HG03045 (cell line): Measurements from ENCODE around the gene CMTM8.
"Not testable (repeated sequence)": the region's sequence is repeated elsewhere in the genome, so short reads cannot be mapped to it uniquely, and the experiment has no call there.

Source experiments
- ATAC-seq: cut with Tn5 transposase; IDR thresholded peaks from one replicate; pipeline ENCODE4 v1.9.1; 2021; ENCODE audit warnings: mild to moderate bottlenecking, moderate library complexity; ENCODE audit not compliant: unreplicated experiment

CMTM8 gene, protein sequence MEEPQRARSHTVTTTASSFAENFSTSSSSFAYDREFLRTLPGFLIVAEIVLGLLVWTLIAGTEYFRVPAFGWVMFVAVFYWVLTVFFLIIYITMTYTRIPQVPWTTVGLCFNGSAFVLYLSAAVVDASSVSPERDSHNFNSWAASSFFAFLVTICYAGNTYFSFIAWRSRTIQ

DNA sequence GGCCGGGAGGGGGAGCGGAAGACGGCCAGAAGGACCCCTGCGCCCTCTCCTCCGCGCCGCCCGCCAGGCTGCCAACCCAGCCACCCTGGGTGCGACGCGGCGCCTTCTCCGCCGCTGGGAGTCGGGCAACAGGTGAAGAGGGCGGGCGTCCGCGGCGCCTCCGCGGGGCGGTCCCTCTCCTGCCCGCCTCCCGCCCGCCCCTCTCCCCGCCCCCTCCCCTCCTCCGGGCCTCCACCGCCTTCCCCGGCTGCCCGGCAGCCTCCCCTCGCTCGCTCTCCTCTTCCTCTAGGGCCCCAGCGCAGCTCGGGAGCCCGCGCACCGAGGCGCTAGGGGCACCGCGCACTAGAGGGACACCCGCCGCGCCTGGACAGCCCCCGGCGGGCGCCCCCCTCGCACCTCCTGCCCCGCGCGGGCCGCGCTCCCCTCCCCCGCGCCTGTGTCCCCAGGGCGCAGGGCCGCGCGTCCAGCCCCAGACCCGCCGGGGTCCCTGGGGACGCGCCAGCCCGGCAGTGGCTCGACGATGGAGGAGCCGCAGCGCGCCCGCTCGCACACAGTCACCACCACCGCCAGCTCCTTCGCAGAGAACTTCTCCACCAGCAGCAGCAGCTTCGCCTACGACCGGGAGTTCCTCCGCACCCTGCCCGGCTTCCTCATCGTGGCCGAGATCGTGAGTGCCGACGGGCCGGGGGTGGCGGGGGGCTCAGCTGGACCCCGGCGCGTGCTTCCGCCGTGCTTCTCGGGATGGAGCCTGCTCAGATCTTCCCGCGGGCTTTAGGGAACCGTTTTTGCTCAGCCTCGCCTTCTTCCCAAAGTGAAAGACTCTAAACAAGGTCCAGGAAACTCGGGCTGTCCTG lies at the start of gene CMTM8:
TSS of gene CMTM8 (plus strand) at position 228 of the 854 bp plus-strand sequence. CDS start at position 521, 293 bp downstream.
- ATAC-seq = peak; percentile 55

DNA sequence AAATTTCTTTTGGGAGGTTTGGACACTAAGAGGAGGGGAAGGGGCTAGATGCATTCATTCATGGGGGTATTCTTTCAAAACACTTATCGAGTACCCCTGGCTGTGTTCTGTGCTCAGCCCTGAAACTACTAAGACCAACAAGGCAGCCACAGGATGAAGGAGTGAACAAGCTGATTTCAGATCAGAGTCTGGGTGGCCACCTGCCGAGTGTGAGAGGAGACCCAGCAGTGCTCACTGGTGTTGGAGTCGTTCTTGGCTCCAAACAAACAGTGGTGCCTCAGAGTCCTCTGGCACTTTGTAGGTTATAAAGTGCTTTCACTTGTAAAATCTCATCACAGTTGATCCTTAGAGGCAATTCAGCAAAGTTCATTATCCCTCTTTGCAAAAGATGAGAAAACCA lies 48.8 kb upstream of the CMTM8 start:
- no peak for ATAC-seq

DNA sequence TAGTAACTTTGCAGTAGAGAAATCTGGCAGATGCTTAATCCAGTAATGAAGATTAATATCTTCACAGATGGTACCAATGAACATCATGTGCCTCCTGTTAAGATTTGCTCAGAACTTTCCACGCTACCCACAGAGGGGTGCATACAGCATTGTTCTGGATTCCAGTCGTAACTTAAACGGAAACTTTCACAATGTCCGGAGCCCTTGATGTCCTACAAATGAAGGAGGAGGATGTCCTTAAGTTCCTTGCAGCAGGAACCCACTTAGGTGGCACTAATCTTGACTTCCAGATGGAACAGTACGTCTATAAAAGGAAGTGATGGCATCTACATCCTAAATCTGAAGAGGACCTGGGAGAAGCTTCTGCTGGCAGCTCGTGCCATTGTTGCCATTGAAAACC lies 47.9 kb upstream of the CMTM8 start:
- ATAC-seq = not testable (repeated sequence)

DNA sequence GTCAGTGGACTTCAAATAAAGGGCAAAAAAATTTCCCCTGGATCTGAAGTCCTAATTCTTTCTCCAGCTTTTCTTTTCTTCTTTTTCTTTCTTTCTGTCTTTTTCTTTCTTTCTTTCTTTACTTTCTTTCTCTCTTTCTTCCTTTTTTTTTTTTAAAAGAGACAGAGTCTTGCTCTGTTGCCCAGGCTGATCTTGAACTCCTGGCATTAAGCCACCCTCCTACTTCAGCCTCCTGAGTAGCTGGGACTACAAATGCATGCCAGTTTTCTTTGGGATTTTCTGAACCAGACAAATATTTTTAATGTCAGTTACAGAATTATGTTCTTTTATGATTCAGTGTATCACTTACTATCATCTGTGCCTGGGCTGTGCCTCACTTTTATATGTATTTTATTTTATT lies 45.4 kb upstream of the CMTM8 start:
- no peak for ATAC-seq

DNA sequence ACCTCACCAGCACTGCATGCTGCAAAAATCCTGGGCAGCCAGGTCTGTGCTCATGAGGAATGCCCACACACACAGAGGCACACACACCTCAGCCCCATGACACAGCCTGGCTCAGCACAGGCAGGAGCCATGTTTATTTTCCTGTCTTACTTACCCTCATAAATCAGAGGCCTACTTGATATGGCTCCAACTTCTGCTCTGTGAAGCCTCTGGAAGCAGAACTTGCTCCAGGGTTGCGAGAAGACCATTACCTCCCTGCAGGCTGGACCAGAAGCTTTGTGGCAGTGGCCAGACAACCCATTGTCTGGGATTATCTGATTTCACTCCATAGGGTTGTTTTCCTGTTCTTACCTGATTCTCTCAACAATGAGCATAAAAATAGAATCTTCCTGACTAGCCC lies 43.8 kb upstream of the CMTM8 start:
- ATAC-seq = no peak

DNA sequence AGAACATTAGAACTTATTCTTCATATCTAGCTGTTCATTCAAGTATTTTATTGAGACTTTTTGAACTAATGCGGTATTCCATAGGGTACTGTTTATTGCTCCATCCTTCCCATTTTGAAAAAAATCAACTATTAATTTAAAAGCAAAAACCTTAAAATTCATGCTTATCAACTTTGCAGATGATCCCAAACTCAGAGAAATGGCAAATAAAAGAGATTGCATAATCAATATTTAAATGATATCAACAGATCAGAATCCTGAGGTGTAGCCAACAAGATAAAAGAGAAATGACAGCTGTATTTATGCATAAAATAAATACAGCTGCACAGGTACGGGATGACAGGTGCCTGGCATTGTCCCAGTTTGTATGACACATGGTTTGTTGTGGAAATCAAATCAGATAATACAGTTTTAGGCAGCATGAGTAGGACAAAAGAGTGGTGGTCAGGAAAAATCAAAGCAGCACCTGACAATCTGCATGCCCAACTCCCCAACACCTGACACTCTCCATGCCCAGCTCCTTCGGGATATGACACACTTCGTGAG lies 42.4 kb upstream of the CMTM8 start:
- no peak for ATAC-seq

DNA sequence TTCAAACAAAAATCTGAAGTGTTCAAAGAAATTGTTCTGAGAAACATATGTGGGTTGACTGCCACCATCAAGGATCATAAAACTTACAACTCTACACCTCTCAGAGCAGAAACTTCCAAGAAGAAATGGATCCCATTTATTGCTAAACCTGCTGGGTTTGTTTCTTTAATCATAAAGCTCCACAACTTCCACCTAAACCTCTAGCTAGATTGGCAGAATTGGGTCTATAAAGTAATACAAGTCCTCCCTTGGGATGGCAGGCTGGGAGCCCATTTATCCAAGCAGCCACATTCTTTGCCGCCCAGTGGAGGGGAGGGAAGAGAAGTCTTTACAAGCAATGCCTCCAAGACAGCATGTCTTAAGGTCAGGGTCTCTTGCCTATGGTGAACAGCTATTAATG lies 40.5 kb upstream of the CMTM8 start:
- no peak for ATAC-seq

DNA sequence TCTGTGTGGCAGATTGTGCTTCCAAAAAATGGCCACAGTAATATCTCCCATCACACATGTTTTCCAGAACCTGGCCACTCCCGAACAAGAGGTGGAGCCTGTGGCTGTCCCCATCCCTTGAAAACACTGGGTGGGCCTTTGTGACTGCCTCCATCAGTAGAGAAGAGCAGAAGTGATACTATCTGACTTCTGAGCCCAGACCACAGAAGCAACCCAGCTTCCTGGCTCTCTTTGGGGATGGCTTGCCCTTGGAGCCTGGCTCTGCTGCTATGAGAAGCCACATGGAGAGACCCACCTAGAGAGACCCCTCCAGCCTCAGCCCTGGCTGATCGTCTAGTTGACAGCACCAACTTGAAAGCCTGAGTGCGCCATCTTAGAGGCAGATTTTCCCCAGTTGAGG lies 39.8 kb upstream of the CMTM8 start:
- ATAC-seq = no peak

DNA sequence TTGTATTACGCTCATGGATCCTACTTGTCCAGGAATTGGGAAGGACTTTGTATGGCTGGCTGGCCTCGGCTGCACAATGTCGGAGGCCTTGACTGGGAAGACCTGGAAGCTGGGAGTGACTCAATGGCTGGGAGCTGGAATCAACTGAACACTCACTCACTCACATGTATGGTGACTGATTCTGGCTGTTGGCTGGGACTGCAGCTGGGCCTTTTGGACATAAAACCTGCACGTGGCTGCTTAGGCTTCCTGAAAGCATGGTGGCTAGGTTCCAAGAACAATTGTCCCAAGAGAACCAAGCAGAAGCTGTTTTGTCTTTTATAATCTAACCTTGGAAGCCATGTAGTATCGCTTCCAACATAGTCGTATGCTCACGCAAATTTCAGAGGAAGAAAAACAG lies 38.0 kb upstream of the CMTM8 start:
- ATAC-seq = no peak

DNA sequence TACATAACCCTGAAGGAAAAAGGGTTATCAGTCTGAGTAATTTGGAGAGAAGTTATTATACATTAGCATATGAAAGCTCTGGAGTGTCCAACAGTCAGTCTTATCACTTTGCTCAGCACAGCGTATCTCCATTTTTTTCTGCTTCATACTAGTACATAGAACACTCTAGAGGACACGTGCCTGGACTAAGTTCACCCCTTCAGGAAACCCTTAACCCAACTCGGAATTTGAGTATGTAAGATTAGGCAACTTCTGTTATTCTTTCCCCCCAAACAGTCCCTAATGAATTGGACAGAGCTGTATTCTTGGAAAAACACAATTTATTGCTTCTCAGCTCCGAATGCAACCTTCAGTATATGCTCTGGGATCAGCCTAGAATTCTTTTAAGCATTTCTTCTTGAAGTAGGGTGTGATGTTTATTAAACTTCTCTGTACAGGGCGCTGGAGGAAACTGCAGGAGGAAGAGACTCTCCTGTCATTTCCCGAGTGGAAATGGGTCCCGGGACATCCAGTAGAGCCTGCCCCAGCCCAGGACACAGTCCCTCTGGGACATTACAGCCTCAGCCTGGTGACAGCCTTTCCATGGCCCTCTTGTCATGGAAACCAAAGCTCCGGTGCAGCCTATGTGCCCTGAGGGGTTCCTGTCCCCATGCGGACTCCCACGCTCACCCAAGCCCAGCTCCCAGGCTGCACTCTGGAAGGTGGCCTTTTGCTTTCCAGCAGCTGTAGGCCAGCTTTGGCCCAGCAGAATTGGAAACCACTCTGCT lies 37.3 kb upstream of the CMTM8 start:
- ATAC-seq = no peak

DNA sequence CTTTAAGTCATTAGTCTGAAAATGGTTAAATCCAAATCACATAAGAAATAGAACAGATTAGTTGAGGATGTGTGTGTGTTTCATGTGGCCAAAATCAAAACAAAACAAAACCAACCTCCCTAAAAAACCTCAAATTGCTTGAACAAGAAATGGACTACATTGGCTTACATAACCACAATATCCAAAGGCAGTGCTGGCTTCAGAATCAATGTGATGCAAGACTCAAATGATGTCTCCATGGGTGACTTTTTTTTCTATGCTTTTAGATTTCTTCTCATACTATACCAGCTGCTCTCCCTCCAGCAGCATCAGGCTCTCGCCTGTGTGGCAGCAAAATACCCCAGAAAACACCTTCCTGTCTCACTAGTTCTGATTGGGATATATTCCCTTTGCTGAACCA lies 36.0 kb upstream of the CMTM8 start:
- ATAC-seq = no peak

DNA sequence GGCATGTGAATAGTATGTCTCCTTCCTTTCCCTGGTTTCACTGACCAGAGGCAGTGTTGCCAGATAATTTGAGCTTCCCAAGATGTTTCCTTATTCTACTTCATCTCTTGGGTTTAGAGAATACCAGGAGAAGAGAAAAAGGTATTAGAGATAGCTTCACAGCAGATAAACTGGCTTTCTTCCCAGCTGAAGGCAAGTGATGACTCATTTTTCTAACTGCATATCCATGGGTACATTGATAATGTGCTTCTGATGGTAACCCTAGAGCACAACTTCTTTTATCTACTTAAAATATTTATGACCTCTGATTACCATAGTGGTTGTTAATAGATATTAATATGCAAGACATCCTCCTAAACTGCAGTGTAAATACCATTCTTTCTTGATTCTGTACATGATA lies 34.6 kb upstream of the CMTM8 start:
- ATAC-seq = no peak

DNA sequence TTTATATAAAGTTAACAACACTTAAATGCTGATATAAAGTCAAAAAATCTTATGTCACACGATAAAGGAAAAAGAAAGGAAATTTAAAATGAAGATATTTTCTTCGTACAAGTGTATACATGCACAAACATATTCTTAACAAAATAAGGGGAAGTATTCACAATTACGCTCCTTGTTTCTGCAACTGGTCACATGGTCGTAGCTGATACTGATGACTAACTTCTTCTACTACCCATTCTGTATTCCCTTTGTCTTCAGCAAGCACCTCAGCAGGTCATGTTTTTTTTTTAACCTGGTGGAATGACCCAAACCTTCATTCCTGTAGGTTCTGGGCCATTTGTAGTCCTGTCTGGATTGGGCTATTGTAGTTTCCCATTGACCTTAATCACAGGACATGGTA lies 30.0 kb upstream of the CMTM8 start:
- no peak for ATAC-seq

DNA sequence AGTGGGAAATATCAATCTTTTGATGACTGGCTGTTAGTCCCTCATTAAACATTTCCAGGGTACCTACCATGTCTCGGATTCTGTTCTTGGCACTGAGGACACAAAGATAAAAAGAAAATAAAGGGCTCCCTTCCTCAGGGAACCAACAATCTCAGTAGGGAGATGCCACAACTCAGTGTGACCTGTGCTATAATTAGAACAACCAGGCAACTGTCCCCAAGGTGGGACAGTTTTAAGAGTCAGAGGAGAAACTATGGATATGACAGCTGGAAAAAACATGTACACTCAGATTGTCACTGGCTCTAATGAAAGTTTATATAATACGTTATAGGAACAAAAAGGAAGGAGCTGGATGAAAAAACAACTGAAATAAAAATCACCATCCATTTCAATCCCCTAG lies 23.3 kb upstream of the CMTM8 start:
- ATAC-seq = no peak

DNA sequence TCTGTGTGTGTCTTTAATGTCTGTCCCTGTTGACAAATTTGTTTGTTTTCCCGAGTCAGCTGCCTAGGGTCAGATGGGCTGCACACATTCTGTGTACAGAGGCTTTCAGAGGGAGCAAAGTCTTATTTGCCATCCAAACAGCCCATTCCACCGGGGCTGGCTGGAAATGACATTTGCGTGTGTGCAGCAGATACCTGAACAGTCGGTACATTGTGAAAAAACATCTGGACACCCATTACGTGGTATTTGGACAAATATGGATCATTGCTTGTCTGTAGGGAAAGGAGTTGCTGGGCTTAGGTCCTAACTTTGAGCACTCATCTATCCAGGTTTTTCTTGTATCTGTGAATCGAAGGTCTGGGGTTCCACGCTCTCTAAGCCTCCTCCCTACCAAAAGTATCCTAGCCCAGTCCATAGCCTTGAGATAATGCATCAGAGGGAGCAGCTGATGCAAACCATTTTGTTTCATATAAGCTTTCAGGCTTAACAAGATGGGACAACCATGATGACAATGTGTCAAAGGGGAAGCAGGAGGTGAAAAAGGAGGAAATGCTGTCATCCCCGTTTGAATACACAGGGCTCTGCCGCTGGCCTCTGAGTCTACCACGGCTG lies 22.2 kb upstream of the CMTM8 start:
- no peak for ATAC-seq

DNA sequence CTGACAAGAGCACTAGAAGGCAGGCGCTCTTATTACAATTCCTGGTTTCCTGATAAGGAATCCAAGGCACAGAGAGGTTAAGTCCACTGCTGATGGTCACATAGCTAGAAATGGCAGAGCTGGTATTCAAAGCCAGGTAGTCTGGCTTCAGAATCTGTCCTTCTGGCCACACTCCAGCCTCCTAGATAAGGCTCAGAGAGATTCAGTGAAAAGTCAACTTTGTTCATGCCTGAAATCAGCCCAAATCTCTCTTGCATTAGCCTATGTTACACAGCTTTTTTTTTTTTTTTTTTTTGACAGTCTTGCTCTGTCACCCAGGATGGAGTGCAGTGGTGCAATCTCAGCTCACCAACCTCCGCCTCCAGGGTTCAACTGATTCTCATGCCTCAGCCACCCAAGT lies 21.1 kb upstream of the CMTM8 start:
- ATAC-seq = no peak

DNA sequence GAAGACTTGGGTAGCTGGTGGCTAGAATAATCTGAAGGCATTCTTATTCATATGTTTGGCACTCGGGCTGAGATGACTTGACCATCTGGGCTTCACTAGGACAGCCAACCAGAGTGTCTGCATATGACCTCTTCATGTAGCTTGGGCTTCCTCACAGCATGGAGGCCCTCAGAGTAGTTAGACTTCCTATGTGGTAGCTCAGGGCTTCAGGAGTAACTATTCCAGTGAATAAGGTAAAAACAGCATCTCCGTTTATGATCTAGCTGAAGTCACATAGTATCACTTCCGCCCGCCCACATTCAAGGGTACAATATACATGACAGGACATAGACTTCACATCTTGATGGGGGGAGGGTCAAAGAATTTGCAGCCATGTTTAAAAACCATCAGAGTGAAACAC lies 18.9 kb upstream of the CMTM8 start:
- no peak for ATAC-seq

DNA sequence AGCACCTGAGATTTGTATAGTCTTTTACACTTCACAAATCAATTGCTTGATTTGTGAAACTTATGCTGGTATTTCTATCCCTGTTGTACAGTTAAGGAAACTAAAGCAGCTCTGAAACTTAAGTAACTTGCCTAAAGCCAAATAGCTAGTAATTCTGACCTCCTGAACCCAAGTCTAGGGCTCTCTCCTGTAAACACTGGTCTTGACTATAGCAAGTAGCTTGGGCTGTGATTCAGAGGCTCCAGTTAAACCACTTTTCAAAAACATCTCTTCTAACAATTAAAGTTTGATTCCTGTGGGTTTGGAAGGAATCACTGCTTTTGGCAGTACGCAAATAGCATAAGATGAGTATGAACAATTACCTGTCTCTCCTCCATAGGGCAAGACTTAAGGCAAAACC lies 18.5 kb upstream of the CMTM8 start:
- ATAC-seq = no peak

DNA sequence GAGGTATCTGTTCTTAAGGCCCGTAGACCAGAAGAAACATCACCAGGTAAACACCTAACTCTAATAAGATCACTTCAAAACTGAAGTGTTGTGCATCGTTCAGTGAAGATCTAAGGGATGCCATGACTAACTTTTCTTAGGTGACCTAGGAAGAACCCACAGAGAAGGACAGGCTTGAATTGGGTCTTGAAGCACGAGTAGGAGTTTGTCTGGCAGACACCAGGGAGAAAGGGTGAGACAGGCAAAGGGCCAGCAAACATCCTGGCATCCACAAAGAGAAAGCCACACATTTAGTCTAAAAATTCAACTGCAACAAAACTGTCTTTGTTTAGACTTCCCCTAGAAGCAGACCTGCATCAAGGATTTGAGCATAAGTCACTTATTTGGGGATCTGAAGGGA lies 15.5 kb upstream of the CMTM8 start:
- no peak for ATAC-seq

DNA sequence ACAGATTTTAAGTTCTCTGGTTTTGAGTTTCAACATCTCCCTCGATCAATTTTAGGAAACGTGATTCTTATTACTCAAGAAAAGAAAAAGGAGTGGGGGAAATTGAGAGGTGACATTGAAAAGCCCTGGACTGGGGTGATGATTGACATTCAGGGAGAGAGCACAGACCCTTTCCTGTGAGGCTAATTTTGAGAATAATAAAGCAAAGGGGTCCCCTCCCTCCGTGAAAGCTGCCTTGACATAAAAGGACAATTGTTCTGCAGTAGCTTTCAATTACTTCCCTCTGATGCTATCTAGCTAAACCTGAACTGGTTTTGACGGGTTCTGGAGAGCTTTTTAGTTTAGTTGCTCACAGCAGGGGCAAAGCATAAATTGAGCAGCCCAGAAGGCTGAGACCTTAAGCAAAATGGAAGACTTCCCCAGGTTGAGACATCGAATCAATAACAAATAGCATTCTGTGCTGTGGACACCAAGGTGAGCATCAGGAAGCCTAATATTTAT lies 14.4 kb upstream of the CMTM8 start:
- no peak for ATAC-seq

DNA sequence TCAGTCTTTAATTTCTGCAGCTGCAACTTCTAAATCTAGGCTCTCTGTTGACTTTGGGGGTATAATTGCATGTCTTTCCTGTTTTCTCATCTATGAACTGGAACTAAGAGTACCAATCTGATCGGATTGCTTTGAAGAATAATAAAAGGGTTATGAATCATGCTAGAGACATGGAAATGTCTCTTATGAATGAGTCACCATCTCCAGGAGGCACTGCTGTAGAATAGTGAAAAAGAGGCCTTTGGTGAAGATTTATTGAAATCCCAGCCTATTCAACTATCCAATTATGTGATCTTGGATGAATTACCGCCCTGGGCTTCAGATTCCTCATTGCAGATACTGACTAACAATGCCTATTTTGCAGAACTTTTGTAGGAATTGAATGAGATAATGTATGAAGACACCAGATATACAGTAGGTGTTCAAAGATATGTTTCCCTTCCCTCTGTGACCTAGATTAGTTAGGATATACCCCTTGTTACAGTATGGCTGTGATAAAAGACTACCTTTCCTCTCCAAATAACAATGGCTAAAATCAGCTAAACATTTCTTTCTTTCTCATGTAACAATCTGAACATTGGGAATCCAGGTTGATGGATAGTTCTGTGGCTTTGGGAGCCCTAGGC lies 11.5 kb upstream of the CMTM8 start:
- no peak for ATAC-seq
